Esophagus squamous epithelium (tissue), 5 donors: ENCODE measurements around the gene CIT. TPM values are rescaled to one million over a fixed set of nuclear protein-coding genes. Genes with fewer than 3 reads are reported as not detected.

Source experiments
- DNase-seq: peaks from one replicate; lab custom pipeline; 2025; lab: John Stamatoyannopoulos, UW
- H3K27ac ChIP-seq, 4 donors: fragments of 200-600 bp; sonication (generic); one replicate each; pipeline ENCODE4 v1.5.1; 2016 to 2019; ENCODE audit warnings: mild to moderate bottlenecking in 1 of 4
- H3K27me3 ChIP-seq, 4 donors: fragments of 200-600 bp; sonication (generic); 1 replicate in 3 of 4; 2 replicates in 1 of 4; pipeline versions ENCODE4 v1.5.1 to v1.6.0; 2017 to 2021; ENCODE audit warnings: antibody characterized with exemption in 1 of 4
- H3K36me3 ChIP-seq, 3 donors: fragments of 200-600 bp; sonication (generic); one replicate each; pipeline ENCODE4 v1.5.1; 2016 to 2019
- H3K4me1 ChIP-seq, 3 donors: fragments of 200-600 bp; sonication (generic); one replicate each; pipeline ENCODE4 v1.5.1; 2017 to 2019
- H3K4me3 ChIP-seq, 4 donors: fragments of 200-600 bp; sonication (generic); 1 replicate in 3 of 4; 2 replicates in 1 of 4; pipeline ENCODE4 v1.5.1; 2016 to 2019; ENCODE audit warnings: mild to moderate bottlenecking in 2 of 4, moderate library complexity in 1 of 4
- H3K9me3 ChIP-seq, 3 donors: fragments of 200-600 bp; sonication (generic); one replicate each; pipeline ENCODE4 v1.5.1; 2016 to 2019
- POLR2A ChIP-seq, 4 donors: fragments of 450-650 bp; IDR thresholded peaks; one replicate each; pipeline ENCODE4 v1.6.1; 2017; ENCODE audit warnings: antibody characterized with exemption in 4 of 4, mild to moderate bottlenecking in 4 of 4, moderate library complexity in 3 of 4
- WGBS, 2 donors: methylation state at CpG; one replicate each; pipeline ENCODE4 v1.1.5; 2018; 5-methylcytosine and 5-hydroxymethylcytosine counted together
- intact Hi-C: fragments of 100-400 bp; cut with DNase I; formaldehyde crosslinking; loops from one replicate; pipeline ENCODE4 v1.15.0; 2022
- total RNA-seq, 4 donors: library from RNA; depleted of rRNA; stranded (reverse); fragments of >200 nt; gene quantifications; one replicate each; pipeline ENCODE4 v1.1.0, GENCODE V29; 2016
- TF ChIP-seq, protein P1 (sequence below), 6 experiments: fragments of 450-650 bp in 4 of 6; fragments of 200-600 bp in 2 of 6; sonication (generic) in 2 of 6; IDR thresholded peaks; one replicate each; pipeline ENCODE4 v1.5.1; 2016 to 2019; ENCODE audit warnings: antibody characterized with exemption in 6 of 6, mild to moderate bottlenecking in 4 of 6, moderate library complexity in 4 of 6
- donor health status: DM: yes; HTN: yes; CAD: no.

CIT gene
- total RNA-seq, 4 donors from 2014 or later: 6.7 to 23.1 (median 13.9) TPM

DNA sequence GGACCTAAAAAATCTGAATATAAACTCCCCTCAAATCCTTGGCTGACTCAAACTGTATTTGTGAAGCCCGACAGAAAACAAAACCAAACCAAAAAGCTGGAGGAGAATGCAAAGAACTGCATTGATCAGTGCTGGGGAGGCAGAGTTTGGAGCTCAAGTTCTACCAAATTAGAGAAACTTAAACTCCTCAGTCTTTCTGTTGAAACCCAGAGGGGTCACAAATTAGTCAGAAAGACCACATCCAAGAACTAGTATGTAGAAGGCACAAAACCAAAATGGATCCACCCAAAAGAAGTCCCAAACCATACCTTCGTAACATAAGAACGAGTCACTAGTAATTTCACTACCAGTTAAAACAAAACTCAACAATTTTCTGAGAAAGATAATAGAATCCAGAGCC lies 224.5 kb downstream of the CIT start:
- TF ChIP-seq, protein P1, sequence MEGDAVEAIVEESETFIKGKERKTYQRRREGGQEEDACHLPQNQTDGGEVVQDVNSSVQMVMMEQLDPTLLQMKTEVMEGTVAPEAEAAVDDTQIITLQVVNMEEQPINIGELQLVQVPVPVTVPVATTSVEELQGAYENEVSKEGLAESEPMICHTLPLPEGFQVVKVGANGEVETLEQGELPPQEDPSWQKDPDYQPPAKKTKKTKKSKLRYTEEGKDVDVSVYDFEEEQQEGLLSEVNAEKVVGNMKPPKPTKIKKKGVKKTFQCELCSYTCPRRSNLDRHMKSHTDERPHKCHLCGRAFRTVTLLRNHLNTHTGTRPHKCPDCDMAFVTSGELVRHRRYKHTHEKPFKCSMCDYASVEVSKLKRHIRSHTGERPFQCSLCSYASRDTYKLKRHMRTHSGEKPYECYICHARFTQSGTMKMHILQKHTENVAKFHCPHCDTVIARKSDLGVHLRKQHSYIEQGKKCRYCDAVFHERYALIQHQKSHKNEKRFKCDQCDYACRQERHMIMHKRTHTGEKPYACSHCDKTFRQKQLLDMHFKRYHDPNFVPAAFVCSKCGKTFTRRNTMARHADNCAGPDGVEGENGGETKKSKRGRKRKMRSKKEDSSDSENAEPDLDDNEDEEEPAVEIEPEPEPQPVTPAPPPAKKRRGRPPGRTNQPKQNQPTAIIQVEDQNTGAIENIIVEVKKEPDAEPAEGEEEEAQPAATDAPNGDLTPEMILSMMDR (IDR thresholded peaks at IDR 0.05): no peak
- TF ChIP-seq POLR2A (IDR thresholded peaks at IDR 0.05): no peak
- DNase-seq: no peak
- Histone ChIP-seq H3K9me3 (peaks cover 0 to 19% (median 10%) of the 10 kb centered on the region in 3 donors), H3K27me3 (no peaks in the 10 kb centered on the region), H3K4me3 (no peak overlapping the region), H3K36me3 (no peaks in the 10 kb centered on the region), H3K27ac (no peak overlapping the region), H3K4me1 (no peaks in the 10 kb centered on the region)
- intact Hi-C loops: no loop called here
- WGBS, 2 donors: 67 to 68% methylated on average over 3 of the region's 3 CpGs

DNA sequence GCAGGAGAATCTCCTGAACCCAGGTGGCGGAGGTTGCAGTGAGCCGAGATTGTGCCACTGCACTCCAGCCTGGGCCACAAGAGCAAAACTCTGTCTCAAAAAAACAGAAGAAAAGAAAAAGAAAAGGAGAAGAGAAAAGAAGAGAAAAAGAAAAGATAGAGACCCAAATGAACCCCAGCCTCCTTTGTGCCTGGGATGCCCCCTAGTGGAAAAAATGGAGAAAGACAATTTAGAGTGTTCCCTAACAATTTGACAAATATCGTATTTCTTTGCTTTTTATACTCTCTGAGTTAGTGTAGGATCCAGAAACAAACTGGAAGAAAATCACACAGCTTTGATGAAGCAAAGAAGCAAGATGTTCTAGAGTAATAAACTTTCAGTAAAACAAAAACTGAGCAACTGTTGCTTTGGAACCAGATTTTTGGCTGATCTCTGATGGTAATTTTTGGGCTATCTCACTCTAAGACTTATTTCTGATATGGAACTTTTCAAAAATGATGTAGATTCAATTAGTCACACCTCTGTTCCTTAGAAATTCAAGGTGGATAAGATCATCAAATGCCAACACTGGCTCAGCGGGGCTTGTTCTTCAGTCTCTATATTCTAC lies 227.8 kb downstream of the CIT start:
- Histone ChIP-seq H3K27ac (no peak overlapping the region), H3K9me3 (peaks cover 0 to 19% (median 10%) of the 10 kb centered on the region in 3 donors), H3K36me3 (no peaks in the 10 kb centered on the region), H3K4me3 (no peak overlapping the region), H3K4me1 (no peaks in the 10 kb centered on the region), H3K27me3 (no peaks in the 10 kb centered on the region)
- no peak for DNase-seq
- TF ChIP-seq, protein P1 (IDR thresholded peaks at IDR 0.05): peak in 5 of 6 experiments; percentile 24 to 68 (median 38)
- no peak for TF ChIP-seq POLR2A (IDR thresholded peaks at IDR 0.05)
- intact Hi-C loops: no loop called here
- WGBS, 2 donors: 69 to 72% methylated on average over 4 of the region's 4 CpGs

DNA sequence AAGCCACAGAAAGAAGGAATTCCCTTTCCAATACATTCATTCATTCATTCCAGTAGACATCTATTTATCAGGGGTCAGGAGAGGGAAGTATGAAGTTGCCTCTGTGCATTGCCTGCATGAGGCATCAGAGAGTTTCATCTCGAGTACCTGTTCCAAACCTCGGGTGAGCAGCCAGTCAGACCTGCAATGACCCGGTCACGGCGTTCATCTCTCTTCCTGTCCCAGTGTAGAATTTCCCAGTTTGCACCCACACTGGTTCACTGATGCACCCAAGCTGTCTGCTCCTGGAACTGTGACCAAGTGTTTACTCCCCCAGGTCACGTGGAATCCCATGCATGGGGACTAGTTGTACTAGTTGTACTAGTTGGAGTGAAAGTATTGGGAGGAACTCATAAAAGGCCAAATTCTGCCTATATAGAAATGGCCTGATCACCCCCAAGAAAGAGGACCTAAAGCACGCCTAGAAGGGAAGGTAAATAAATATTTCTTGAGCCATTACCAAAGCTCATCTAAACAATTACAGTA lies 231.5 kb downstream of the CIT start:
- H3K27me3 ChIP-seq: no peaks in the 10 kb centered on the region
- no peak for DNase-seq
- no peaks in the 10 kb centered on the region for H3K4me1 ChIP-seq
- H3K36me3 ChIP-seq: no peaks in the 10 kb centered on the region
- intact Hi-C loops: no loop called here
- no peak for TF ChIP-seq POLR2A (IDR thresholded peaks at IDR 0.05)
- TF ChIP-seq, protein P1 (IDR thresholded peaks at IDR 0.05): no peak
- no peak overlapping the region for H3K4me3 ChIP-seq
- 69 to 86% methylated on average over 5 to 7 of the region's 7 CpGs for WGBS, 2 donors
- no peak overlapping the region for H3K27ac ChIP-seq
- no peaks in the 10 kb centered on the region for H3K9me3 ChIP-seq

GRCh38 chr12:119644930-119645329 lies 232.2 kb downstream of the CIT start:
- intact Hi-C loops: no loop called here
- 77 to 82% methylated on average over 3 of the region's 3 CpGs for WGBS, 2 donors
- no peaks in the 10 kb centered on the region for H3K27me3 ChIP-seq
- H3K4me3 ChIP-seq: no peak overlapping the region
- H3K36me3 ChIP-seq: no peaks in the 10 kb centered on the region
- no peak overlapping the region for H3K27ac ChIP-seq
- no peak for DNase-seq
- TF ChIP-seq, protein P1 (IDR thresholded peaks at IDR 0.05): no peak
- no peak for TF ChIP-seq POLR2A (IDR thresholded peaks at IDR 0.05)
- H3K4me1 ChIP-seq: no peaks in the 10 kb centered on the region
- no peaks in the 10 kb centered on the region for H3K9me3 ChIP-seq

GRCh38 chr12:119642986-119643385 lies 234.1 kb downstream of the CIT start:
- no peaks in the 10 kb centered on the region for H3K9me3 ChIP-seq
- no peak for DNase-seq
- no peak for TF ChIP-seq POLR2A (IDR thresholded peaks at IDR 0.05)
- TF ChIP-seq, protein P1 (IDR thresholded peaks at IDR 0.05): no peak
- no peak overlapping the region for H3K27ac ChIP-seq
- 61 to 66% methylated on average over 4 of the region's 4 CpGs for WGBS, 2 donors
- peaks cover 0 to 5% (median 0%) of the 10 kb centered on the region in 4 donors for H3K27me3 ChIP-seq
- intact Hi-C loops: no loop called here
- H3K36me3 ChIP-seq: no peaks in the 10 kb centered on the region
- no peak overlapping the region for H3K4me3 ChIP-seq
- H3K4me1 ChIP-seq: no peaks in the 10 kb centered on the region

Other genes with a start within 250 kb of the CIT start
- gene PRKAB1, start 209.2 kb downstream of the CIT start, total RNA-seq: 100 to 1,000 TPM in 1 of 4 donors, 10 to 100 TPM in 3; 18.2 to 217 (median 46.7) TPM
- gene BICDL1, start 111.9 kb upstream of the CIT start, total RNA-seq: 10 to 100 TPM; 19.7 to 66.7 (median 44.1) TPM
- gene RAB35, start 239.4 kb upstream of the CIT start, total RNA-seq: 10 to 100 TPM; 25.8 to 38.9 (median 32.0) TPM